HepG2 (cell line): ENCODE data around the gene ATXN3L. TPM values are rescaled to one million over a fixed set of nuclear protein-coding genes. Genes with fewer than 3 reads are reported as not detected.

Source experiments
- ATAC-seq: fragments of 200-7000 bp; cut with Tn5 transposase; 3 replicates; pipeline ENCODE4 v1.9.1; 2020; ENCODE audit warnings: mild to moderate bottlenecking, moderate library complexity
- BruUV-seq: library from RNA; stranded (reverse); fragments of 400-500 nt; replicated peaks from 2 replicates; lab custom pipeline; 2021; lab: Mats Ljungman, UMichigan
- CTCF ChIA-PET: fragments of 300-600 bp; formaldehyde crosslinking; extraction: SDS; loops from one replicate; lab custom pipeline; 2021; ENCODE audit warnings: low total read pairs, inconsistent platforms, low intra/inter-chr PET ratio; lab: Yijun Ruan, JAX
- POLR2A ChIA-PET: fragments of 350-600 bp; sonication (Branson Sonifier 250); formaldehyde crosslinking; loops from one replicate; lab custom pipeline; 2020; ENCODE audit warnings: antibody characterized with exemption, inconsistent platforms; lab: Yijun Ruan, JAX
- DNase-seq: peaks from one replicate; pipeline ENCODE4 v3.0.0-alpha.2; 2015; ENCODE audit warnings: low spot score
- FAIRE-seq: peaks from 3 replicates; lab custom pipeline; 2011; peaks lifted over from hg19 to GRCh38; lab: Jason Lieb, UNC
- H2AFZ ChIP-seq: one replicate; pipeline ENCODE4 v1.6.1; 2011; ENCODE audit warnings: low read length, inconsistent platforms
- H3K27ac ChIP-seq: fragments of 300-600 bp; 3 replicates; pipeline ENCODE4 v1.8.0; 2011; ENCODE audit warnings: mixed run types, mild to moderate bottlenecking, mixed read lengths, low read length, inconsistent platforms; ENCODE audit not compliant: insufficient read depth; ENCODE audit errors: extremely low read length
- H3K27me3 ChIP-seq, 2 experiments: fragments of 200-600 bp in 1 of 2; 2 replicates in 1 of 2; 3 replicates in 1 of 2; pipeline versions ENCODE4 v1.6.0 to v1.8.0; 2011; ENCODE audit warnings: low read length in 2 of 2, mild to moderate bottlenecking in 2 of 2, moderate library complexity in 2 of 2, inconsistent platforms in 1 of 2; ENCODE audit not compliant: insufficient read depth in 2 of 2, control insufficient read depth in 1 of 2
- H3K36me3 ChIP-seq, 2 experiments: fragments of 200-600 bp in 1 of 2; replicated peaks in 1 of 2; 2 replicates in 1 of 2; 3 replicates in 1 of 2; pipeline versions ENCODE4 v1.5.1 to v1.8.0; 2011; ENCODE audit warnings: low read length in 2 of 2, inconsistent platforms in 1 of 2; ENCODE audit not compliant: insufficient read depth in 2 of 2, control insufficient read depth in 1 of 2
- H3K4me1 ChIP-seq: 2 replicates; pipeline ENCODE4 v1.5.1; 2012; ENCODE audit warnings: low read length, inconsistent platforms; ENCODE audit not compliant: insufficient read depth
- H3K4me2 ChIP-seq: 2 replicates; pipeline ENCODE4 v1.6.0; 2011; ENCODE audit warnings: low read depth, low read length, inconsistent platforms
- H3K4me3 ChIP-seq, 3 experiments: fragments of 200-600 bp in 1 of 3; sonication (generic), shearing (Covaris generic) in 1 of 3; replicated peaks in 1 of 3; 2 replicates each; pipeline ENCODE4 v1.5.1; 2011 to 2016; ENCODE audit warnings: low read length in 3 of 3, inconsistent platforms in 2 of 3, low read depth in 2 of 3, mild to moderate bottlenecking in 2 of 3, control low read depth in 1 of 3, mixed read lengths in 1 of 3; ENCODE audit not compliant: insufficient read depth in 1 of 3
- H3K79me2 ChIP-seq: one replicate; pipeline ENCODE4 v1.6.1; 2011; ENCODE audit warnings: low read length, inconsistent platforms; ENCODE audit not compliant: insufficient read depth
- H3K9ac ChIP-seq: 2 replicates; pipeline ENCODE4 v1.6.0; 2011; ENCODE audit warnings: mild to moderate bottlenecking, low read depth, low read length, inconsistent platforms; ENCODE audit not compliant: insufficient read depth
- H3K9me3 ChIP-seq: 2 replicates; pipeline ENCODE4 v1.5.1; 2012; ENCODE audit warnings: mild to moderate bottlenecking, low read length
- H4K20me1 ChIP-seq: 2 replicates; pipeline ENCODE4 v1.6.0; 2011; ENCODE audit warnings: inconsistent platforms, mild to moderate bottlenecking, low read length, moderate library complexity; ENCODE audit not compliant: insufficient read depth
- GMEB1 ChIP-seq: sonication (generic); formaldehyde crosslinking; IDR thresholded peaks from 2 replicates; pipeline ENCODE4 v1.5.1; 2020; ENCODE audit warnings: missing genetic modification reagents, mild to moderate bottlenecking, borderline replicate concordance
- HMGA1 ChIP-seq: sonication (generic); formaldehyde crosslinking; conservative IDR thresholded peaks from 2 replicates; pipeline ENCODE4 v1.4.0; 2020; ENCODE audit warnings: missing genetic modification reagents
- ISX ChIP-seq: sonication (generic); formaldehyde crosslinking; conservative IDR thresholded peaks from 2 replicates; pipeline ENCODE4 v1.5.0; 2020; ENCODE audit warnings: missing genetic modification reagents
- KDM5A ChIP-seq: fragments of 200-600 bp; sonication (generic); IDR thresholded peaks from 2 replicates; pipeline ENCODE4 v1.7.0; 2018; ENCODE audit warnings: antibody characterized with exemption, mild to moderate bottlenecking, low read length, borderline replicate concordance
- MTERF4 ChIP-seq: sonication (generic); formaldehyde crosslinking; IDR thresholded peaks from 2 replicates; pipeline ENCODE4 v1.8.0; 2023; ENCODE audit warnings: mild to moderate bottlenecking, missing genetic modification reagents
- NAIF1 ChIP-seq: sonication (generic); formaldehyde crosslinking; IDR thresholded peaks from 2 replicates; pipeline ENCODE4 v1.5.0; 2020; ENCODE audit warnings: mild to moderate bottlenecking, missing genetic modification reagents, borderline replicate concordance
- PHF21A ChIP-seq: sonication (generic); formaldehyde crosslinking; IDR thresholded peaks from 2 replicates; pipeline ENCODE4 v1.5.0; 2020; ENCODE audit warnings: mild to moderate bottlenecking, missing genetic modification reagents
- SMAD9 ChIP-seq: sonication (generic); formaldehyde crosslinking; IDR thresholded peaks from 2 replicates; pipeline ENCODE4 v1.5.1; 2020; ENCODE audit warnings: mild to moderate bottlenecking, missing genetic modification reagents
- TEAD3 ChIP-seq: optimal IDR thresholded peaks from 2 replicates; pipeline ENCODE3; 2016; ENCODE audit warnings: borderline replicate concordance
- ZFYVE20 ChIP-seq: sonication (generic); formaldehyde crosslinking; IDR thresholded peaks from 2 replicates; pipeline ENCODE4 v1.8.0; 2023; ENCODE audit warnings: low read depth, mild to moderate bottlenecking, moderate library complexity, missing genetic modification reagents, borderline replicate concordance
- ZMYM4 ChIP-seq: sonication (generic); formaldehyde crosslinking; IDR thresholded peaks from 2 replicates; pipeline ENCODE4 v1.8.1; 2023; ENCODE audit warnings: mild to moderate bottlenecking, missing genetic modification reagents
- ZNF10 ChIP-seq: sonication (generic); formaldehyde crosslinking; IDR thresholded peaks from 2 replicates; pipeline ENCODE4 v1.4.0; 2020; ENCODE audit warnings: mild to moderate bottlenecking, low read depth, missing genetic modification reagents, borderline replicate concordance
- ZNF558 ChIP-seq: sonication (generic); formaldehyde crosslinking; IDR thresholded peaks from 2 replicates; pipeline ENCODE4 v1.9.0; 2022; ENCODE audit warnings: mild to moderate bottlenecking, missing genetic modification reagents, borderline replicate concordance
- ZNF562 ChIP-seq: sonication (generic); formaldehyde crosslinking; IDR thresholded peaks from 2 replicates; pipeline ENCODE4 v1.8.0; 2022; ENCODE audit warnings: missing genetic modification reagents, borderline replicate concordance
- ZNF709 ChIP-seq: sonication (generic); formaldehyde crosslinking; IDR thresholded peaks from 2 replicates; pipeline ENCODE4 v1.5.0; 2020; ENCODE audit warnings: mild to moderate bottlenecking, missing genetic modification reagents
- ZNF746 ChIP-seq: sonication (generic); formaldehyde crosslinking; IDR thresholded peaks from 2 replicates; pipeline ENCODE4 v1.8.0; 2022; ENCODE audit warnings: mild to moderate bottlenecking, missing genetic modification reagents
- ZNF83 ChIP-seq: sonication (generic); formaldehyde crosslinking; IDR thresholded peaks from 2 replicates; pipeline ENCODE4 v1.4.0; 2020; ENCODE audit warnings: missing genetic modification reagents, mild to moderate bottlenecking, borderline replicate concordance
- ZSCAN22 ChIP-seq: sonication (generic); formaldehyde crosslinking; IDR thresholded peaks from 2 replicates; pipeline ENCODE4 v1.4.0; 2020; ENCODE audit warnings: mild to moderate bottlenecking, missing genetic modification reagents
- WGBS: methylation state at CpG from one replicate; pipeline ENCODE4 v1.1.6; 2017; ENCODE audit warnings: low lambda C conversion rate; 5-methylcytosine and 5-hydroxymethylcytosine counted together
- in situ Hi-C: cut with HindIII; loops from 2 replicates; pipeline ENCODE4 v1.10.0; 2017; ENCODE audit warnings: low pct_unique_long_range_greater_than_20kb; ENCODE audit not compliant: extremely low pct_ligation_motif_present
- intact Hi-C: fragments of 100-400 bp; cut with micrococcal nuclease; formaldehyde crosslinking; loops from one replicate; pipeline ENCODE4 v1.10.0; 2022; ENCODE audit not compliant: unreplicated experiment
- polyA plus RNA-seq, 8 experiments: library from polyadenylated mRNA; depleted of rRNA in 3 of 8; stranded (reverse) in 7 of 8; unstranded in 1 of 8; fragments of >200 nt; fragmentation: Illumina TruSeq in 4 of 8; extraction: Trizol in 4 of 8; gene quantifications; 2 replicates each; pipeline versions ENCODE4 v1.2.1 to v1.2.3, GENCODE V29; 2011 to 2016; ENCODE audit warnings: low read depth in 4 of 8, missing spikeins in 1 of 8, mixed read lengths in 1 of 8; ENCODE audit not compliant: insufficient read depth in 1 of 8
- total RNA-seq, 5 experiments: library from RNA; depleted of rRNA; stranded (reverse); fragments of >200 nt; fragmentation: Illumina TruSeq; extraction: Trizol; gene quantifications; 2 replicates each; pipeline ENCODE4 v1.2.3, GENCODE V29; 2016; ENCODE audit warnings: low read depth in 1 of 5
- TF ChIP-seq, protein P1 (sequence below), 2 experiments: sonication (generic) in 1 of 2; formaldehyde crosslinking in 1 of 2; IDR thresholded peaks; 2 replicates each; pipeline versions ENCODE4 v1.5.1 to v1.6.1; 2011 to 2020; ENCODE audit warnings: borderline replicate concordance in 1 of 2, low read depth in 1 of 2, low read length in 1 of 2, mild to moderate bottlenecking in 1 of 2, missing genetic modification reagents in 1 of 2, moderate library complexity in 1 of 2

The ATXN3L gene
- total and polyA plus RNA-seq, 2 of the 13 experiments (the other 11 are each of a cell fraction or from before 2014, with no cell fraction given) = not detected

GRCh38 chrX:13365161-13365560, 45.3 kb upstream of the ATXN3L start (continued):
- no peak for TF ChIP-seq ISX (CRISPR knock-in tag)
- no peak for TF ChIP-seq ZNF746 (CRISPR knock-in tag)
- TF ChIP-seq KDM5A = no peak
- TF ChIP-seq, all 625 proteins: peak for 0

DNA sequence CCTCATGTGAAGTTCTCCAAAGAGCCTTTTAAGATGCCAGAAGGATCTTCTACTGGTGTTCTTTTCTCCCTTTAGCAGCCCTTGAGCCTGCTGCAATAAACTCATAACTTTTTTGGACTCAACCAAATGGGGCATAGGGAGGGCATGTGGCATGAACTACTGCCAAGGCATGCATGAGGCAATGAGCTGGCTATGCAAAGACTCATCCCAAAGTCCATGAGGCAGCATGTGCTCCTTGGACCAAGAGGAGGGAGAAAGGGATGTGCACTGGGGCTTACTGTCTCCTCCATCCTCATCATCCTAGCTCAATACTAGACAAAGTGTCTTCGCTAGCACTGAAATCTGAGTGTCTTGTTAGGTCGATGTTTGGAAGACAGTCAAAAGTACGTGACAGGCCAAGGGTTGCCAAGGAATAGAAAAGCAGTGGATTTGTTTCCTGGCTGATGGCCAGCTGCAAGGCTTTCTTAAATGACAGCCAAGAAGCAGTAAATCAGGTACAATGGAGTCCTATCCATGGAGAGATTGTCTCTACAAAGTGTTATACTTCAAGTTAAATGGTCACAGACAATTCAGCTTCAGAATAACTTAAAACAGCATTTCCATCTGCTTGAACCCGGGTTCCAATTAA, 44.5 kb upstream of the ATXN3L start:
- in situ Hi-C loops = no loop called here
- no peak for DNase-seq
- POLR2A ChIA-PET = no interaction called here
- TF ChIP-seq ZNF558 (CRISPR knock-in tag) (no peak), ZFYVE20 (no peak), PHF21A (CRISPR knock-in tag) (no peak), ZSCAN22 (CRISPR knock-in tag) (no peak), NAIF1 (no peak), ZNF83 (CRISPR knock-in tag) (no peak), GMEB1 (CRISPR knock-in tag) (no peak), MTERF4 (no peak), ZNF562 (CRISPR knock-in tag) (no peak), HMGA1 (CRISPR knock-in tag) (no peak), ZNF10 (no peak), TEAD3 (CRISPR knock-in tag) (no peak), ZMYM4 (CRISPR knock-in tag) (no peak), ZNF709 (CRISPR knock-in tag) (no peak), SMAD9 (no peak)
- TF ChIP-seq, protein P1, sequence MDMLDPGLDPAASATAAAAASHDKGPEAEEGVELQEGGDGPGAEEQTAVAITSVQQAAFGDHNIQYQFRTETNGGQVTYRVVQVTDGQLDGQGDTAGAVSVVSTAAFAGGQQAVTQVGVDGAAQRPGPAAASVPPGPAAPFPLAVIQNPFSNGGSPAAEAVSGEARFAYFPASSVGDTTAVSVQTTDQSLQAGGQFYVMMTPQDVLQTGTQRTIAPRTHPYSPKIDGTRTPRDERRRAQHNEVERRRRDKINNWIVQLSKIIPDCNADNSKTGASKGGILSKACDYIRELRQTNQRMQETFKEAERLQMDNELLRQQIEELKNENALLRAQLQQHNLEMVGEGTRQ (IDR thresholded peaks at IDR 0.05; ENCODE audit: low read depth, low read length) = no peak
- TF ChIP-seq, protein P1 (CRISPR knock-in tag; IDR thresholded peaks at IDR 0.05; ENCODE audit: borderline replicate concordance) = no peak

More for the DNA sequence above, 44.5 kb upstream of the ATXN3L start:
- no TSS peak for BruUV-seq
- no peak for FAIRE-seq
- H4K20me1 ChIP-seq = no peaks in the 10 kb centered on the region
- no peak overlapping the region for H3K27ac ChIP-seq
- no peak overlapping the region for H3K9ac ChIP-seq
- H3K79me2 ChIP-seq = no peaks in the 10 kb centered on the region
- H3K4me2 ChIP-seq = no peak overlapping the region
- CTCF ChIA-PET = no interaction called here
- no peak overlapping the region for H2AFZ ChIP-seq
- 0% methylated on average over 3 of the region's 4 CpGs for WGBS
- H3K36me3 ChIP-seq = no peaks in the 10 kb centered on the region
- intact Hi-C loops = no loop called here
- no peak overlapping the region for H3K4me3 ChIP-seq
- H3K4me1 ChIP-seq = no peaks in the 10 kb centered on the region
- ATAC-seq = no peak
- H3K27me3 ChIP-seq = no peaks in the 10 kb centered on the region
- H3K9me3 ChIP-seq = no peaks in the 10 kb centered on the region
